ENCODE results near the gene TOMM6. TPM values are rescaled to one million over a fixed set of nuclear protein-coding genes. Genes with fewer than 3 reads are reported as not detected.

Gene TOMM6
- total RNA-seq: 127 TPM
- long read RNA-seq, transcript TOMM6-202 (3 exons, 637 nt): major isoform, 13 of 25 reads
- long read RNA-seq, transcript TOMM6-201 (3 exons, 595 nt): minor isoform, 12 of 25 reads
- long read RNA-seq, partial matches to known transcripts: 0 of 25 reads
- long read RNA-seq, other reads (novel, unspliced or antisense): 0 of 25 reads

DNA sequence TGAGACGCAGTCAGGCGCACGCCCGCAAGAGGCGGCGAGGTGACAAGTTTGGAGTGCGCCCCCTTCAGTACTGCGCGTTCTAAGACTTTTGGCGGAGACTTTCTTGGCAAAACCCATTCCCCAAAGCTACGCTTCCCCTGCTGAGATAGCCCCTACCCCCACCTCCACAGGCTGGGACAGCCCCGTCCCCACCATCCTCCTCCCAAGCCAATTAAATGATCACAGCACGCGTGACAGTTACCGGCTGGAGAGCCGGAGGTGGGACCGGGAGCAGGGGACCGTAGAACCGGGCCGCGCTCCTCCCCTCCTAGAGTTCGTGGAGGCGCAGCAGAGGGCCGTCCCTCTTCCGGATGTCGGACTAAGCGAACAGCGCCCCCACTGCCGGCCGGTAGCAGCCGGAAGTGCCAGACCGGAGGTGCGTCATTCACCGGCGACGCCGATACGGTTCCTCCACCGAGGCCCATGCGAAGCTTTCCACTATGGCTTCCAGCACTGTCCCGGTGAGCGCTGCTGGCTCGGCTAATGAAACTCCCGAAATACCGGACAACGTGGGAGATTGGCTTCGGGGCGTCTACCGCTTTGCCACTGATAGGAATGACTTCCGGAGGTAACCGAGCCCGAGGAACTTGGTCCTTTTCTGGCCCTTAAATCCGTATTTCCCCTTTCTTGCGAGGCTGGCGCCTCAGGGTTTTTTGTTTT lies at the start of gene TOMM6:
Gene TOMM6, plus strand, starts transcription at position 476 of the 699 bp plus-strand sequence. Its CDS starts 4 bp downstream, at position 480.
- DNase-seq (ENCODE audit: low spot score): peak; percentile 98
- intact Hi-C loops (cut with DNase I): loop anchor here (1.0 to 5.0 kb wide), 5 partner anchors 110 to 430 kb away; partner anchors contain the start of genes BYSL, MED20, MRPS10 and TAF8

DNA sequence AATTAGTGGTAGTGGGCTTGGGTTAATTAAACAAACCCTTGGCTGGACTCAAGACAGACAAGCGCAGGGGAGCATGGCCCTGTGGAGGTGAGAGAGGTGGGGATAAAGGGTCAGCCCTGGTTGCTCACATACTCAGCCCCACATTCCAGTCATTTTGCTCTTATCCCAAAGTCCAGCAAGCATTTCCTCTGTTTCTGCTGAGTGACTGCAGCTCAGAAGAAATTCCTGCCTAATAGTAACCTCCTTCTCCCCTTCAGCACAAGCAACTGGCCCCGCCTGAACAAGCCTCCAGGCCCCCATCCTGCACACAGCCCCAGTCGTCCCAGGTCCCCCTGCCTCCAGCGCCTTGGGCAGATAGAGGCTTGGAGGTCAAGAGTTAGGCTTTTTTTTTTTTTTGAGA lies 48.5 kb upstream of the TOMM6 start:
- no peak for DNase-seq (ENCODE audit: low spot score)
- intact Hi-C loops (cut with DNase I): loop anchor here (5.0 kb wide), 1 partner anchor 38 kb away; the partner anchor contains the start of gene FRS3

DNA sequence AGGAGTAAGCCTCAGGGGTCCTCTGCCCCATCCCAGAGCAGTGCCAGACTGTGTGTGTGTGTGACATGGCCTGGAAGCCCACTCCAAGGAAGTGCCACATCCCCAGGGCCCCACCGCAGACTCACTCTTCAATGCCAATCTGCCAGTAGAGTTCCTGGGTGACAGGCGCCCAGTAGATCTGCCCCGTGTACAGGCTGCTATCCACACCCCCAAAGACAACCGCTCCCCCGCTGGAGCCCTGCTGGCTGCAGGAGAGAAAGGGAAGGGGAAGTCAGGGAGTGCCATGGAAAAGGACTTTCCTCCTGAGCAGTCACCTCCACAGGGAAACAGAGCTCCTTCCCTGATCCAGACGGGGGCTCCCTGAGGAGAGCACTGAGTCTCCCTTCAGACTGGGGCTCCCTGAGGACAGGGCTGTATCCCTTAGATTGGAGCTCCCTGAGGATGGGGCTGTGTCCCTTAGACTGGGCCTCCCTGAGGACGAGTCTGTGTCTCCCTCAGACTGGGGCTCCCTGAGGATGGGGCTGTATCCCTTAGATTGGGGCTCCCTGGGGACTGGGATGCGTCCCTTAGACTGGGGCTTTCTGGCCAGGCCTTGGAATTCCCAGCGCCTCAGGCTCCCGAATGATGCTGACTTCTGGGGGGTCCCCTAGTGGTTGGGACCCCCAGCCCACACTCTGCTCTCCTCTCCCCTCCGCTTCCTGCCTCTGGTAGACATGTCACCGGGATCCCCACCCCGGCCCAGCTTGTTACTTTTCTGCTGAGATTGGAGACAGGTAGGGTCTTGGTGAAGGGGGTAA lies 46.9 kb upstream of the TOMM6 start:
- intact Hi-C loops (cut with DNase I): no loop called here
- no peak for DNase-seq (ENCODE audit: low spot score)

GRCh38 chr6:41741625-41742490 lies 45.6 kb upstream of the TOMM6 start:
- intact Hi-C loops (cut with DNase I): no loop called here

DNA sequence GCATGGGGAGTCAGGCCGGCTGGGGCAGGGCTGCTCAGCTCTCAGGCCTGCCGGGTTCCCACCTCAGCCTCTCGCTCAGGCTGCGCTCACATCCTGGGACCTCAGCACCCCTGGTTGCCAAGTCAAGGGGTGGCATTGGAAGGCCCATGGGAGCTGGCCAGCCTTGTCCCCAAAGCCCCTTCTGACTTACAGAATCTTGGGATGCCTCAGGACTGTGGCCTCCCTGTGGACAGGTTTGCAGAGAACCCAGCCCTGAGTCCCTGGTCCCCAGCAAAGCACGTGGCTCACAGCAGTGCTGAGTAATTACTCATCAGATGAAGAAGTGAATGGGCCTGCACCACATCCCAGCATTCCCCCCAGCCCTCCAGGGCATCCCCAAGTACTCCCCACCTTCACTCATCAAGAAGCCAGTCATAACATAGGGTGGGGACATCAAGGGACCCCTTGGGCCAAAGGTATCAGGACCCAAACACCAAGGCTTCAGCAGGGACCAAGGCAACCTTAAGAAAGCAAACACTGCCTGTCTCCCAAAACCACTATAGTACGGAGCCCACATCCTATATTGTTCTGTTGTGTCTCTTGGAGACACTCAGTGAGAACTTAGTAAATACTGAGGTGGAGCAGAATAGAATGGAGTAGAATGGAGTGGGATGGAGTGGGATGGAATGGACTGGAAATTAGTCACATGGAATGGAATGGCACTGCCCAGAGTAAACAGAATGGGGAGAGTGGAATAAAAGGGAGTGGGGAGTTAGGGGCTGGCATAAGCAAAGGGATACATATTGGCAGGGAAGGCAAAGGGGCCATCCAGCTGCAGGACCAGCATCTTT lies 43.9 kb upstream of the TOMM6 start:
- no peak for DNase-seq (ENCODE audit: low spot score)
- intact Hi-C loops (cut with DNase I): no loop called here

More at GRCh38 chr6:41741625-41742490, 45.6 kb upstream of the TOMM6 start:
- no peak for DNase-seq (ENCODE audit: low spot score)

GRCh38 chr6:41744236-41744787 lies 43.2 kb upstream of the TOMM6 start:
- DNase-seq (ENCODE audit: low spot score): no peak
- intact Hi-C loops (cut with DNase I): no loop called here

GRCh38 chr6:41746107-41746506 lies 41.4 kb upstream of the TOMM6 start:
- no peak for DNase-seq (ENCODE audit: low spot score)
- intact Hi-C loops (cut with DNase I): no loop called here

GRCh38 chr6:41747256-41748101 lies 40.0 kb upstream of the TOMM6 start, which contains the start of gene PGC:
Gene PGC (minus strand): TSS chr6:41747397. CDS start chr6:41747334, 63 bp downstream.
- DNase-seq (ENCODE audit: low spot score): no peak
- intact Hi-C loops (cut with DNase I): no loop called here

DNA sequence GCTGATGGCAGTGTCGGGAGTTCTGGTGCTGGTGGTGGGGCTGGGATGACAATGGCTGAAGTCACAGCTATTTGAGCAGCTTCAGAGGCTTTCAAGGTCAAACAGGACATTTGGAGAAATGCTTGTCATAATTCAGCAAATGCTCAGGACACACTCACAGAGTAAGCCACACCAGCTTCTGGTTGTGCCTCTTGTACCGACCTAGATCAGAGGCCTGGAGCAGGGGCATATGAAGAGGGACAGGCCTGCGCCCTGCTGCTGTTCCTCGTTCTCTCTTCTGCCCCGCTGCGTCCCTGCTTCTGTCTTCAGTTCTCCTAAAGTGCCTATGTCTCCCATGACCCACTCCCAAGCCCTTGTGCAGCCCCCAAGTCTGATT lies 39.4 kb upstream of the TOMM6 start:
- intact Hi-C loops (cut with DNase I): no loop called here

DNA sequence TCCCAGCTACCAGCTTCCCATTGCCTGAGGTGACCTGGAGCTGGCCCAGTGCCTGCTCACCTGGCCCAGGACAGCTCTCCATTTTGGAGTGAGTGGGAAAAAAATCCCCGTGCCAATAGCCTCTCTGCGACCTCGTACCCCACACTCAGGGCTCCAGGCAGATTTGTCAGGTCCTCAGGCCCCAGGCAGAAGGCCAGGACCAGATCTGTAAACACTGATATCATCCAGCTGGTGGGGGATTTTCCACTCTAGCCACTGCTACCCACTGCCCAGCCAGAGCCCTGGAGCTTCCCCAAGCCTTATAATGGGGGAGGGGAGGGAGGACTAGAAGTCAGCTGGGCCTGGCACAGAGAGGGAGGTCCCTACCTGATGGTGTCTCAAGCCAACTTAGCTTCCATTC lies 39.0 kb upstream of the TOMM6 start:
- intact Hi-C loops (cut with DNase I): no loop called here
- DNase-seq (ENCODE audit: low spot score): no peak

More for the DNA sequence above, 39.4 kb upstream of the TOMM6 start:
- no peak for DNase-seq (ENCODE audit: low spot score)

- DNase-seq (ENCODE audit: low spot score): no peak
- intact Hi-C loops (cut with DNase I): no loop called here
Observed at GRCh38 chr6:41750374-41750773, 37.1 kb upstream of the TOMM6 start.

- DNase-seq (ENCODE audit: low spot score): no peak
- intact Hi-C loops (cut with DNase I): no loop called here
Observed at GRCh38 chr6:41755895-41756294, 31.6 kb upstream of the TOMM6 start.

DNA sequence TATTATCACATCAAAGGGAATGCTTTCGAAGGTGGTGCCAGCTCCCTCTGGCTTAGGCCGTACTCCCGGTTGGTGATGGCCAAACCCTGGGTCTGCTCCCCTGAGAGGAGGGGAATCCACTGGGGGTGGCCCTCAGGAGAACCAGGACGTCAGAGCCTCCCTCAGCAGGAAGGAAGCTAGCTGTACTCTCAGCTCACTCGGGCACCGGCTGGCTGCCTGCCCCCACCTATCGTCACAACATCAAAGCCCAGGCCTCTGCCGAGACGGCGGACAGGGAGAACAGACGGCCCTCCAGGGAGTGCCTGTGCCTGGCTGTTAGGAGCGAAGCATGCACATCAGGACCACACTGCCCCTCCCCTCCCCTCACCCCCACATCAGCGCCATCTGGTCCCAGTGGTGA lies 31.1 kb upstream of the TOMM6 start:
- intact Hi-C loops (cut with DNase I): no loop called here
- no peak for DNase-seq (ENCODE audit: low spot score)

- intact Hi-C loops (cut with DNase I): no loop called here
- no peak for DNase-seq (ENCODE audit: low spot score)
Observed at GRCh38 chr6:41757271-41757670, 30.2 kb upstream of the TOMM6 start.

DNA sequence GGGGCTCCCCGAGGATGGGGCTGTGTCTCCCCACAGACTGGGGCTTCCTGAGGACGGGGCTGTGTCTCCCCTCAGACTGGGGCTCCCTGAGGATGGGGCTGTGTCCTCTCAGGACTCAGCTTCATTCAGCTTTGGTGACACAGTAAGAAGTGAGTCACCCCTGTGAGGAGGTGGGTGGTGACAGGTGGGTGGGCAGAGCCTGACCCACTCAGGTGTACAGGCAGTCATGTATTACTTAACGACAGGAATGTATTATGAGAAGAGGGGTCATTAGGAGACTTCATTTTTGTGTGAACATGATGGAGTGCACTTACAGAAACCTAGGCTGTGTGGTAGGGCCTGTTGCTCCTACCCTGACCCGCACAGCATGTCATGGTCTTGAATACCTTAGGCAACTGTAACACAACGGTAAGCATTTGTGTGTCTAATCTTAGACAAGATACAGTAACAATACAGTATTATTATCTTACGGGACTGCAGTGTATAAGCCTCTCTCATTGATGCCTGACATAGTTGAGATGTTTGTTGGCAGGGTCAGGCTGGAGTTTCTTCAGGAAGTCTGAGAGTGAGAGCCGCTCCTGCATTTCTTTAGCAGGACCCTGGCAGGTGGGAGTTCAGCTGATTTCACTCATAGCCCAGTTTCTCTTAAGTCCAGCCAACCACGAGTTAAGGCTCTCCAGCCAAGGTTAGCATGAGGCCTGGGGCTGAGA lies 29.4 kb upstream of the TOMM6 start:
- no peak for DNase-seq (ENCODE audit: low spot score)
- intact Hi-C loops (cut with DNase I): no loop called here

GRCh38 chr6:41758641-41759035 lies 28.9 kb upstream of the TOMM6 start:
- DNase-seq (ENCODE audit: low spot score): no peak
- intact Hi-C loops (cut with DNase I): no loop called here
